EL (cell line): ENCODE data around the gene DPM3.
"Not testable (repeated sequence)": the region's sequence is repeated elsewhere in the genome, so short reads cannot be mapped to it uniquely, and the experiment has no call there.

ENCODE experiments used
- DNase-seq: peaks from one replicate; pipeline ENCODE4 v3.0.0-alpha.2; 2016

Gene DPM3

DNA sequence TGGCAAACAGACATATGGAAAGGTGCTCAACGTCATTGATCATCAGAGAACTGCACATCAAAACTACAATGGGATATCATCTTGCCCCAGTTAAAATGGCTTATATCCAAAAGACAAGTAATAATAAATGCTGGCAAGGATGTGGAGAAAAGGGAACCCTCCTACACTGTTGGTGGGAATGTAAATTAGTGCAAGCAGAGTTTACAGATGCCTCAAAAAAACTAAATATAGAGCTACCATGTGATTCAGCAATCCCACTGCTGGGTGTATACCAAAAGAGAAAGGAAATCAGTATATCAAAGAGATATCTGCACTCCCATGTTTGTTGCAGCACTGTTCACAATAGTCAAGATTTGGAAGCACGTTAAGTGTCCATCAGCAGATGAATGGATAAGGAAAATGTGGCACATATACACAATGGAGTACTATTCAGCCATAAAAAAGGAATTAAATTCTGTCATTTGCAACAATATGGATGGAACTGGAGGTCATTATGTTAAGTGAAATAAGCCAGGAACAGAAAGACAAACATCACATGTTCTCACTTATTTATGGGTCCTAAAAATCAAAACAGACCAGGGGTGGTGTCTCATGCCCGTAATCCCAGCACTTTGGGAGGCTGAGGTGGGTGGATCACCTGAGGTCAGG, 15.8 kb upstream of the DPM3 start:
- DNase-seq, result not testable (repeated sequence)

DNA sequence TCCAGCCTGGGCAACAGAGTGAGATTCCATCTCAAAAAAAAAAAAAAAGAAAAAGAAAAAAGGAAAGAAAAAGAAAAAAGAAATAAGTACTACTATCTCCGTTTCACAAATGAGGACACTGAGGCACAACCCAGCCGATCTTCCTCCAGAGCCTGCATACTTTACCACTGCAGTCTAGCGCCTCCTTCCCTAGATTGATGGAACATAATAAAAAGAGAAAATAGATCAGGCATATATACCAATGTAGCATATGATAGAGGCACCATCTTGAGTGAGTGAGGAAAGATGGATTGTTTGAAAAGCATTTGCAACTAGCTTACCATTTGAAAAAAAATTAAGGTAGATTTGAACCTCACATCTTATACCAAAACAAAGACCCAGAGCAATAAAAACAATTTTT, 5.2 kb upstream of the DPM3 start:
- no peak for DNase-seq

- no peak for DNase-seq
These were observed 1.4 kb upstream of the DPM3 start for GRCh38 chr1:155141749-155142148.

DNA sequence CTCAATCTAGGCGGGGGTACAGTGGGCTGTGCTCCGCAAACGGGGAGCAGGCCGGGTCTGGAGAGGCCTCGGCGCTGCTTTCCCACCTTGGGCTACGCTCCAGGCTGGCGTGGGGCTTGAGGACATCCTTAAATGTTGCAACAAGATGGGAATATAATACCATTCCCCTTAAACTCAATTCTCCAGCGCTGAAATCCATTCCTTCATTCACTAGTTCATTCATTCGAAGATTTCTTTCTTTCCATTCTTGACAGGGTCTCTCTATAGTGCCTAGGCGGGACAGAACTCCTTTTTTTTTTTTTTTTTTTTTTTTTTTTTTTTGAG, 261 bp upstream of the DPM3 start:
- no peak for DNase-seq

DNA sequence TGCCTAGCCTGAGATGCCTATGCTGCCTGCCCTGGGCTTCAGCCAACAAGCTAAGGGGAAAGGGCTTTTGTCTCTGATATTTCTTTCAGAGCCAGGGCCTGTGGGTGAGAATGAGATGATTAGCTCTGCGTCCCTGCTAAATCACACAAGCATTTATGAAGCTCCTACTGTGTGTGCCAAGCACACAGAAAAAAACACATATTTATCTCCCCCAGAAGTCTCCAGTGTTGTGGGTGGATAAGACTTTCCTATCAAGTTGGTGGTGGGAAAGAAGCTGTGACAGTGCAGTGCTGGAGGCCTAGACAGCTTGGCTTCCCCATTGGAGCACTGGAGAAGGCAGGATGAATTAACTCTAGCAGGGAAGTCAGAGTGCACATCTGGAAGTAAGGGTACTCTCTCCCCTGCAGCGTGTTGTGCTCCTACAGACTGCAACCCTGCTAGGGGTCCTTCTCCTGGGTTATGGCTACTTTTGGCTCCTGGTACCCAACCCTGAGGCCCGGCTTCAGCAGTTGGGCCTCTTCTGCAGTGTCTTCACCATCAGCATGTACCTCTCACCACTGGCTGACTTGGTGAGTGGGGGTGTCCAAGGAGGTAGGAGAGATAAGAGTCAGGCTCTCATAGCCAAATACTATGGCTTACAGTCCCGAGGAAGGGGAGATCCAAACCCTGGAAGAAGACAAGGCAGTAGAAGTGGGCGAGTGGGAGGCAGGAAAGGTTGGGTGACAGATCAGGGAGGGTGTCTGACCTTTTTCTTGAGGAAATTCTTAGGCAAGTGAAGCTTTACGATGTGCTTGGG, 3.0 kb downstream of the DPM3 start:
- no peak for DNase-seq

- no peak for DNase-seq
These were observed 3.6 kb downstream of the DPM3 start for GRCh38 chr1:155136748-155137147.

DNA sequence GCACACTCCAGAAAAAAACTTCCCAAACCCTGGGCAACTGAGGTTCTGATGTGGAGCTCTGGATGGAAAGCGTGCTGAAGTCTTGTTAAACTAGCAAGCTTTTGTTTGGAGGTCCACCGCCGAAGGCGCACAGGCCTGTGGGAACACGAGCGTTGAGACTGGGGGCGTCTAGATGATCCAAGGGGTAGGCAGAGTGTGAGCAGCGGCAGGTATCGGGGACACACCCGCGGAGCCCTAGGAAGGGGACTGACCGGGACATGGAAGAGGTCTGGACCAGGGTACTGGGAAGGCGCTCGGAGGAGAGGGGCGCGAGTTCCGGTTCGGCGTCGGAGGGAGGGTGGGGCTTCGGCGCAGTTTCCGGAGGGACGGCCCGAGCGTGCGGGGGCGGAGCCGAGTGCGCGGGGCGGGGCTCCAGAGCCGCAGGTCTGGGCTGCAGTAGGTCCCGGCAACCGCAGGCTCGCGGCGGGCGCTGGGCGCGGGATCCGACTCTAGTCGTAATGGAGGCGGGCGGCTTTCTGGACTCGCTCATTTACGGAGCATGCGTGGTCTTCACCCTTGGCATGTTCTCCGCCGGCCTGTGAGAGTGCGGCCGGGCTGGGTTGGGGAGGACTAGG, 4.8 kb downstream of the DPM3 start, which contains the start of gene SLC50A1:
Gene SLC50A1, plus strand, starts transcription at position 438 of the 614 bp plus-strand sequence. Its CDS starts 60 bp downstream, at position 498.
- DNase-seq, result peak; percentile 94

DNA sequence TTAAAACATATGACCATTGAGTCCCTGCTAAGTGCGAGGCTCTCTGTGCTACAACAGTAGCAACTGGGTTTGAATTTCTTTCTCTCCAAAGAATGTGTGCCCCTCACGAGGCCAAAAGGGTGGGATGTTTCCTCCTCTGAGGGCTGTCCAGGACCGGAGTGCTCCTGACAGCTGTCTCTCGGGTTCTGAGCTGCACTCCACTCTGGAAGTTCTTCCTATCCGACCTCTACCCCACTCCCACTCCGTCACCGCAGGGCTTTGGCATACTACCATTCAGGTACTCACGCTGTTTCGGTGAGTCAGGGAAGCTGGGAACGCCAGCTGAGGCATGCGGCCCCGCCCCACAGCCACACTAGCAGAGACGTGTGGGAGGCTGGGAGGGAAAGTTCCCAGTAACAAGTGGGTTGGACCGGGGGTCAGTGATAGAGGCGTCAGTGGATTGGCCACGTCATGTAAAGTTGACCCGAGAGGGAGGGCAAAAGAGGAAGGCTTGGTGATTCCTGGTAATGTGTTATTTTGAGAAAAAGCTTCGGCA, 5.4 kb downstream of the DPM3 start:
- peak; percentile 96 for DNase-seq

GRCh38 chr1:155134322-155134721, 6.0 kb downstream of the DPM3 start:
- no peak for DNase-seq

- DNase-seq, result no peak
These were observed 6.5 kb downstream of the DPM3 start for GRCh38 chr1:155133799-155134281.

DNA sequence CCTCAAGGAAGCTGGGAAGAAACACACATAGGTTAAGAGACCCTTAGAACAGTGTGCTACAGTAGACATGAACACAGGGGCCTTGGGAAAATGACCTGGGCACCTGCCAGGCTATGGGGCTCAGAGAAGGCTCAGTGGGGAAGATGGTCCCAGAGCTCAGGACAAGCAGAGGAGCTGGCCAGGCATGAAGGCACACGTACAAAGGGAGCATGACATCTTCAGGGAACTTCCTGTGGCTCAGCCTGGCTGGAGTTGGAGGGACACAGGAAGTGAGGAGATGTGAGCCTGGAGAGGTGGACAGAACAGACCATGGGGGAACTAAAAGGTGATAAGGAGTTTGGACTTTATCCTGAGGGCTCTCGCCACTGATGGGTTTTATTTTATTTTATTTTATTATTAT, 8.5 kb downstream of the DPM3 start:
- DNase-seq, result no peak

GRCh38 chr1:155131285-155131684, 9.0 kb downstream of the DPM3 start:
- DNase-seq, result no peak

- no peak for DNase-seq
These were observed 9.9 kb downstream of the DPM3 start for GRCh38 chr1:155130272-155131006.

GRCh38 chr1:155128755-155129473, 11.4 kb downstream of the DPM3 start:
- no peak for DNase-seq

GRCh38 chr1:155127967-155128754, 12.2 kb downstream of the DPM3 start:
- DNase-seq, result no peak

DNA sequence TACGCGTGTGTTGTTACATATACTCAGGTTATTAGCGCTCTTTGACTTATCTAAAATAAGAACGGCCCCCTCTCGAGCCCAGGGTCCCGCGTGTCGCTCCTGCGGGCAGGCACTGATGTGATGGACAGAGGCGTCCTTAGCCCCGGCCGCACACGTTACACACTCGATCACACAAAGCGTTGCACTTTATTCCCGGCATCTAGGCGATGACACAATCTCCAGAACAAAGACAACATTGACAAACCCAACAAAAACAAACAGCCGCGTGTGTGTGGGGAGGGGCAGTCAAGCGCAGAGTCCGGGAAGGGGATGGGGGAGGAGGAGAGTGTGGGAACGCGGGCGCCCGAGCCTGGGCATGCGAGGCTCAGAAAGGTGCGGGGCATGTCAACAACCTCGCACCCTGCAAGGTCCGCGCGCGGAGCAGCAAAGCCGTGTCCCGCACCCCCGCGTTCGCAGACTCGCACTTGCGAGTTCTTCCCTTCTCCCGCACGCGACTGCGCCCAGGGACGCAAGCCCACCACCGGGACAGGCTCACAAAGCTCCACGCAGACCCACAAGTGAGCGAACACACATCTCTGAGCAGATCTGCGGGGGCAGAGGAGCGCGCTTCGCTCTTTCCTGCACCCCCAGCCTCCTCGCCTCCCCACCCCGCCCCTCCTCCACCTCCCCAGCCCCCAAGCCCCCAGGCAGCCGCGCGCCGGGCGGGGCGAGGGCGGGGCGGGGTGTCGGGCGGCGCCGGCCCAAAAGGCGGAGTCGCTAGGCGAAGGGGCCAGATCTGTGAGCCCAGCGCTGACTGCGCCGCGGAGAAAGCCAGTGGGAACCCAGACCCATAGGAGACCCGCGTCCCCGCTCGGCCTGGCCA, 13.0 kb downstream of the DPM3 start, which contains the start of gene EFNA1:
Gene EFNA1, plus strand, starts transcription at position 772 of the 862 bp plus-strand sequence. CDS start 102 bp downstream, outside the sequence.
- DNase-seq, result peak; percentile 33

DNA sequence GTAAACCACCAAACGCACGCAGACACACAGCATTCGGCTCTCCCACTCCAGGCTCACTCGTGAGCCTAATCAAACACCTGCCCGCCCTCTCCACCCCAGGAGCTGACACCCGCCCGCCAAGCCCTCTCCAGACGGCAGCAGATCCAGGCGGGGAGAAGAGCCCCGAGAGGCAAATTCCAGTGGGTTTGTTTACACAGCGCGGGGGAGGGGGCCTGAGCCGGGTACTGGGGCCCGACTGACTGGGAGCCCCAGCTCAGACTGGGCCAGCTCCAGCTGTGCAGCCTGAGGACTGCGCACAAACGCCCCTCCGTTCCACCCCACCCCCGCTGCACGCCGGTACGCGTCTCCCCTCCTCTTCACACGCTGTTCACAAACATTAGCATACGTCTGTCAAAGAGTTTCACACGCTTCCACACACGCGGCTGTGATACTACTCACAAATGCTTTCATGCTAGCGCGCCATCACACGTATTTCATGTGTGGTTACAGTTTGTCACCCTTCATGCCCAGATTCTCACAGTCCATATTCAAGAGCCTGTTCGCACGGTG, 13.7 kb downstream of the DPM3 start:
- DNase-seq, result peak; percentile 19

GRCh38 chr1:155125946-155126555, 14.3 kb downstream of the DPM3 start:
- DNase-seq, result peak; percentile 14

- DNase-seq, result no peak
These were observed 14.8 kb downstream of the DPM3 start for GRCh38 chr1:155125511-155125945.
